Upper lobe of right lung (tissue), 1 donor: ENCODE measurements around the gene PALS2. TPM values are rescaled to one million over a fixed set of nuclear protein-coding genes. Genes with fewer than 3 reads are reported as not detected.

Source experiments
- ATAC-seq: fragments of 200-7000 bp; cut with Tn5 transposase; one replicate; pipeline ENCODE4 v1.9.1; 2020; ENCODE audit warnings: mild to moderate bottlenecking, moderate library complexity
- DNase-seq: peaks from one replicate; pipeline ENCODE4 v3.0.0-alpha.2; 2020
- H3K27ac ChIP-seq: fragments of 200-600 bp; one replicate; pipeline ENCODE4 v1.8.0; 2022
- H3K27me3 ChIP-seq: fragments of 200-600 bp; one replicate; pipeline ENCODE4 v1.8.0; 2022; ENCODE audit warnings: mild to moderate bottlenecking
- H3K36me3 ChIP-seq: fragments of 200-600 bp; one replicate; pipeline ENCODE4 v1.8.0; 2022
- H3K4me1 ChIP-seq: fragments of 200-600 bp; one replicate; pipeline ENCODE4 v1.8.0; 2022
- H3K4me3 ChIP-seq: fragments of 200-600 bp; one replicate; pipeline ENCODE4 v1.8.0; 2022; ENCODE audit warnings: mild to moderate bottlenecking
- H3K9me3 ChIP-seq: fragments of 200-600 bp; one replicate; pipeline ENCODE4 v1.8.0; 2022
- intact Hi-C: fragments of 100-400 bp; cut with DNase I; formaldehyde crosslinking; loops from one replicate; pipeline ENCODE4 v1.11.0; 2022
- total RNA-seq: library from RNA; stranded (reverse); fragmentation: NEBNext Ultra II Directional; extraction: Animal tissue kit (Norgen Biotek cat#: 25700); gene quantifications from one replicate; pipeline ENCODE4 v1.2.1, GENCODE V29; 2021
- TF ChIP-seq, protein P1 (sequence below): fragments of 200-600 bp; IDR thresholded peaks from one replicate; pipeline ENCODE4 v1.8.0; 2022; ENCODE audit warnings: antibody characterized with exemption
- donor health status: DM: no; HTN: yes; CAD: no; lungs with severe emphysema.

Gene PALS2
- total RNA-seq, 1 donor from 2014 or later: 15.6 TPM

DNA sequence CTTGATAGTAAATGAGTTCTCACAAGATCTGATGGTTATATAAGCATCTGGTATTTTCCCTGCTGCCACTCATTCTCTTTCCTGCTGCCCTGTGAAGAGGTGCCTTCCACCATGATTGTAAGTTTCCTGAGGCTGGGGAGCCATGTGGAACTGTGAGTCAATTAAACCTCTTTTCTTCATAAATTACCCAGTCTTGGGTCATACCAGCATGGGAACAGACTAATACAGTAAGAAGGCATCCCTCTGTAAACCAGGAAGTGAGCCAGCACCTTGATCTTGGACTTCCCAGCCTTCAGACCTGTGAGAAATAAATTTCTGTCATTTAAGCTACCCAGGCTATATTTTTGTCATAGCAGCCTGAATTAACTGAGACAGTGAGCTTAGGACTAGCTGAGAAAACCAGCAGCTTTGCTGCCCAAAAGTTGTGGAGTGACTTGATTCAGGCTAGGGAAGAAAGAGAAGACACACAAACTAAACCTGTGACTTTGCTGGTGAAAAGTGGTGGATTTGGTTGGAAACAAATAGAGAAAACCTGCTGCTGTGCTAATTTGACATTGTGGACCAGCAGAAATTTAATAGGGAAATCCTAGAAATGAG is 29.7 kb downstream of the PALS2 start:
- intact Hi-C loops: no loop called here
- TF ChIP-seq, protein P1, sequence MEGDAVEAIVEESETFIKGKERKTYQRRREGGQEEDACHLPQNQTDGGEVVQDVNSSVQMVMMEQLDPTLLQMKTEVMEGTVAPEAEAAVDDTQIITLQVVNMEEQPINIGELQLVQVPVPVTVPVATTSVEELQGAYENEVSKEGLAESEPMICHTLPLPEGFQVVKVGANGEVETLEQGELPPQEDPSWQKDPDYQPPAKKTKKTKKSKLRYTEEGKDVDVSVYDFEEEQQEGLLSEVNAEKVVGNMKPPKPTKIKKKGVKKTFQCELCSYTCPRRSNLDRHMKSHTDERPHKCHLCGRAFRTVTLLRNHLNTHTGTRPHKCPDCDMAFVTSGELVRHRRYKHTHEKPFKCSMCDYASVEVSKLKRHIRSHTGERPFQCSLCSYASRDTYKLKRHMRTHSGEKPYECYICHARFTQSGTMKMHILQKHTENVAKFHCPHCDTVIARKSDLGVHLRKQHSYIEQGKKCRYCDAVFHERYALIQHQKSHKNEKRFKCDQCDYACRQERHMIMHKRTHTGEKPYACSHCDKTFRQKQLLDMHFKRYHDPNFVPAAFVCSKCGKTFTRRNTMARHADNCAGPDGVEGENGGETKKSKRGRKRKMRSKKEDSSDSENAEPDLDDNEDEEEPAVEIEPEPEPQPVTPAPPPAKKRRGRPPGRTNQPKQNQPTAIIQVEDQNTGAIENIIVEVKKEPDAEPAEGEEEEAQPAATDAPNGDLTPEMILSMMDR: no peak
- no peak for ATAC-seq

DNA sequence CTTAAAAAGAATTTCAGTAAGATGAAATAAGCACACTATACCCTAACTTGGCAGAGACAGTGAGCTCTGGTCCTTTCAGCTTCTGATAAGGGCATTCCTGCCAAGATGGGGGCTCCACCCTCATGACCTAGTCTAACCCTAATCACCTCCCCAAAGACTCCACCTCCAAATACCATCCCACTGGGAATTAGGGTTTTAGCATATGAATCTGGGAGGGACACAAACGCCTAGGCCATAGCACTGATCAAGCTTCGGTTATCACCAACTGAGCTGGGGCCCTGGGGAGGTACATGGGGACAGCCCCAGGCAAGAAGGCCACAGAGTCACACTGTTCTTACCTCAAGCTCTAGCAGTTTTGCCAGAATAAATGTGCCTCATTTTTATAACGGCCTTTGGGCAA is 31.4 kb downstream of the PALS2 start:
- Histone ChIP-seq H3K4me3 (no peak overlapping the region), H3K4me1 (no peaks in the 10 kb centered on the region), H3K27me3 (no peaks in the 10 kb centered on the region), H3K36me3 (no peaks in the 10 kb centered on the region), H3K27ac (no peak overlapping the region), H3K9me3 (no peaks in the 10 kb centered on the region)
- DNase-seq (no peak), ATAC-seq (no peak)
- TF ChIP-seq, protein P1: no peak
- intact Hi-C loops: no loop called here

More for the DNA sequence above, 29.7 kb downstream of the PALS2 start:
- no peak overlapping the region for H3K27ac ChIP-seq
- H3K27me3 ChIP-seq: no peaks in the 10 kb centered on the region
- no peak for DNase-seq
- no peaks in the 10 kb centered on the region for H3K9me3 ChIP-seq
- H3K4me3 ChIP-seq: no peak overlapping the region
- no peaks in the 10 kb centered on the region for H3K36me3 ChIP-seq
- H3K4me1 ChIP-seq: no peaks in the 10 kb centered on the region

DNA sequence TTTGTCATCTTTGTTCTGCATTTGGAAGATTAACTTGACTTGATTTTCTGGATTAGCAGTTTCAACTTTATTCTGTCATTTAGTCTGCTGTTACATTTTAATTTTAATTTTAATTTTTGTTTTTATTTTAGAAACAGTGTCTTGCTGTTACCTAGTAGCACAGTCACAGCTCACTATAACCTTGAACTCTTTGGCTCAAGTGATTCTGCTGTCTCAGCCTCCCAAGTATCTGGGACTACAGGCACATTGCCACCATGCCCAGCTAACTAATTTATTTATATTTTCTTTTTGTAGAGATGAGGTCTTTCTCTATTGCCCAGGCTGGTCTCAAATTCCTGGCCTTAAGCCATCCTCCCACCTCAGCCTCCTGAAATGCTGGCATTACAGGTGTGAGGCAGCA is 35.3 kb downstream of the PALS2 start:
- DNase-seq: no peak
- no peak for ATAC-seq
- Histone ChIP-seq H3K4me3 (no peak overlapping the region), H3K27me3 (no peaks in the 10 kb centered on the region), H3K4me1 (no peaks in the 10 kb centered on the region), H3K27ac (no peak overlapping the region), H3K36me3 (no peaks in the 10 kb centered on the region), H3K9me3 (no peaks in the 10 kb centered on the region)
- TF ChIP-seq, protein P1: no peak
- intact Hi-C loops: no loop called here

DNA sequence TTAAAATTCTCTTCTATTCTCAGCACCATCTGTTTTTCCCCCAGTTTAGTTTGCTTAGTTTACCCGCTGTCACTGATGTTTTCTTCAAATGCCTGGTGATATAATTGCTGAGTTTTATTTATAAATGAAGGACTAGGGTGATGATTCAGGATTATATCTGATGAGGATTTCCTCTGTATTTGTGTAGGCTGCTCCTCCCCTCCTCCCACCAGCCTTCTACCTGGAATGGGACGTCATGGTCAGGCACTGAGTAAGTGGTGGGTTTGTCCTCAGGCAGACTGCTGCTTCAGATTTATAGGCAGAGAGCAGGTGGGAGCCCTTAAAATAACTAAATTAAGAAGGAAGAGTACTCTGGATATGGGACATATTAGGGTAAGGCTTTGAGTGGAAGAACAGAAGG is 35.8 kb downstream of the PALS2 start:
- intact Hi-C loops: no loop called here
- H3K4me3 ChIP-seq: no peak overlapping the region
- no peaks in the 10 kb centered on the region for H3K9me3 ChIP-seq
- ATAC-seq (no peak), DNase-seq (no peak)
- no peaks in the 10 kb centered on the region for H3K4me1 ChIP-seq
- no peaks in the 10 kb centered on the region for H3K36me3 ChIP-seq
- H3K27me3 ChIP-seq: no peaks in the 10 kb centered on the region
- TF ChIP-seq, protein P1: no peak
- no peak overlapping the region for H3K27ac ChIP-seq

DNA sequence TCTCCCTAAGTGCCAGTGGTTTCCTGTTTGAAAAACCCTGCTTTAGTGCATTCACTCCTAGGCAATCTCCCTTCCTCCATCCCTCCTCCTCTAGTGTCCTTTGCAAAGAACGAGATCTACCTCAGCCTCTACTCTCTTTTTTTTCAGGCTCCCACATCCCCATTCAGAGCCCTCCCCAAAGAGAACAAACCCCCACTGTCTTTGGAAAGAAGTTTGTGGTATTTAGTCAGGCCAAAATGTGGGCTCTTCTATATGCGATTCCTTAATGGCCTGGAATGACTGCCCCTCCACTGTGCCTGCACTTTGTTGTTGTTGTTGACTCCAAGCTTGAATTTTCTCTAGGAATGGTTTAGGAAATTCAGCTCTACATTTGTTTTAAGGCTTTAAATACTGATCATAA is 36.3 kb downstream of the PALS2 start:
- H3K27ac ChIP-seq: no peak overlapping the region
- TF ChIP-seq, protein P1: no peak
- H3K27me3 ChIP-seq: no peaks in the 10 kb centered on the region
- intact Hi-C loops: no loop called here
- H3K36me3 ChIP-seq: no peaks in the 10 kb centered on the region
- ATAC-seq (no peak), DNase-seq (no peak)
- H3K4me1 ChIP-seq: no peaks in the 10 kb centered on the region
- H3K9me3 ChIP-seq: no peaks in the 10 kb centered on the region
- H3K4me3 ChIP-seq: no peak overlapping the region

DNA sequence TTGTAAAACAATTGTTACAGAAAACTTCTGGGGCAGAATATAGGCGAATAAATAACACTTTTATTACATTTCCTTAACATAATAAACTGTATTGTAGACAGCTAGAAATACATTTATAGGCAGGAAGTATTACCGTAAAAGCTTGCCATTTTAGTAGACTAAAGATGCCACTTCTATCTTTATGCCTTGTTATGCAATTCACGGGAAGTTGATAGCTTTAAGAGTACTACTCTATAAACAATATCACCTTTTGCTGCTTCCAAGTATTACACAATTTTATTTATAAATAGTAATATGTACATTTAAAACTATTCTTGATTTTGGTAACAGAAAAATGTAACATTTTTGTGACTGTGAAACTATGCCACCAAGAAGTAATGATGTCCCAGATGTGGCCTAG is 37.9 kb downstream of the PALS2 start:
- Histone ChIP-seq H3K9me3 (no peaks in the 10 kb centered on the region), H3K27ac (no peak overlapping the region), H3K4me1 (no peaks in the 10 kb centered on the region), H3K27me3 (no peaks in the 10 kb centered on the region), H3K36me3 (no peaks in the 10 kb centered on the region), H3K4me3 (no peak overlapping the region)
- DNase-seq (no peak), ATAC-seq (no peak)
- TF ChIP-seq, protein P1: no peak
- intact Hi-C loops: no loop called here
